Stimulated activated naive B cell treated with anti-CD40 and anti-IgM and Interleukin-4, amounts not matched to agents 10 μg/mL and 1 μg/mL and 100 μg/mL, for 72 hours (primary cell): ENCODE results near the gene MFNG.
A peak's percentile ranks its signal among the peaks of the same experiment; 100 is the strongest.

Experiments used
- ATAC-seq, 2 donors: fragments of 150-1000 bp; cut with Tn5 transposase; replicated peaks; 2 replicates each; pipeline ENCODE4 v1.10.0; 2021; ENCODE audit warnings: moderate library complexity in 1 of 2
- DNase-seq: peaks from one replicate; pipeline ENCODE4 v3.0.0; 2021
- H3K27ac Mint-ChIP-seq: one replicate; pipeline ENCODE4 v1.8.0; 2022; ENCODE audit warnings: mild to moderate bottlenecking, mixed read lengths
- H3K27me3 Mint-ChIP-seq, 2 donors: one replicate each; pipeline ENCODE4 v1.8.0; 2022; ENCODE audit warnings: mixed read lengths in 2 of 2
- H3K36me3 Mint-ChIP-seq, 2 donors: one replicate each; pipeline ENCODE4 v1.8.0; 2022; ENCODE audit warnings: mixed read lengths in 2 of 2, mild to moderate bottlenecking in 1 of 2
- H3K4me1 Mint-ChIP-seq, 2 donors: one replicate each; pipeline ENCODE4 v1.8.0; 2022; ENCODE audit warnings: mixed read lengths in 2 of 2, mild to moderate bottlenecking in 1 of 2
- H3K4me3 Mint-ChIP-seq, 2 donors: one replicate each; pipeline ENCODE4 v1.8.0; 2022; ENCODE audit warnings: mild to moderate bottlenecking in 2 of 2, mixed read lengths in 2 of 2, moderate library complexity in 1 of 2
- H3K9me3 Mint-ChIP-seq, 2 donors: one replicate each; pipeline ENCODE4 v1.8.0; 2022; ENCODE audit warnings: mixed read lengths in 2 of 2, mild to moderate bottlenecking in 1 of 2

MFNG gene

DNA sequence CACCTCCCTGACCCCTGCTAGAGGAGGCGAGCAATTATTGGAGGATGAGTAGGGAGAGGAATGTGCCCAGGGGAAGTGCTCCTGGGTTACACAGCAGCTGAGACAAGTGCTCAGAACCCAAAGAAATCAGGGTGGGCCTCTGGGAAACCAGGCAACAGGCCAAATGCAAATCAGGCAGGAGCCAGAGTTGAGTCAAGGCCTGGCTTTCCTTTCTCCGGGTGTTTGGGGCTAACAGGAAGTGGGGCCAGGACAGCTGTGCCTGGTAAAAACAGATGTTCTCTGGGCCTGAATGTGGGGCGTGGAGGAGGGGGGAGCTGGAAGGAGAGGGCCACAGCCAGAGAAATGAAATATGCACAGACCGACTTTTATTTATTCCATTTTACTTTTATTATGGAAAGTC, 22.0 kb downstream of the MFNG start:
- ATAC-seq (no peak), DNase-seq (no peak)
- Mint-ChIP-seq H3K9me3 (no peaks in the 10 kb centered on the region), H3K4me3 (no peak overlapping the region), H3K4me1 (peaks cover 10 to 18% of the 10 kb centered on the region in 2 donors), H3K27me3 (no peaks in the 10 kb centered on the region), H3K27ac (no peak overlapping the region), H3K36me3 (peaks cover 28 to 45% of the 10 kb centered on the region in 2 donors)

DNA sequence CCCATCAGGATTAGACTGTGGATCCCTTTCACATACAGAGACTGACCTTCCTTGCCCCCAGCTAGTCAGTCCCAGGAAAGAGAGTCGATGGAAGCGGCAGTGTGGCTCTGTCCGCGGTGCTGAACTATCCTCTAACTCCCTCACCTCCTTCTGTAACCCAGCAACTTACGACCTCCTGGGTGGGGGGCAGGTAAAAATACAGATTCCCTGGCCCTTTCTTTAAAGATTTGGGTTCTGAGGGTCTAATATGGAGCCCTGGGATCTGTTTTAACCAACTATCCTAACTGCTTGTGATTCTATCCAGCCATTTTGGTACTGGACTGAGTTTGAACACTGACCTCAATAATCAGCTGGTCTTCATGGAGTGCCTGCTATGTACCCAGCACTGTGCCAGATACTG, 23.2 kb downstream of the MFNG start:
- no peaks in the 10 kb centered on the region for H3K27me3 Mint-ChIP-seq
- H3K4me3 Mint-ChIP-seq = no peak overlapping the region
- ATAC-seq (no peak), DNase-seq (no peak)
- no peak overlapping the region for H3K27ac Mint-ChIP-seq
- no peaks in the 10 kb centered on the region for H3K9me3 Mint-ChIP-seq
- peaks cover 26 to 38% of the 10 kb centered on the region in 2 donors for H3K36me3 Mint-ChIP-seq
- H3K4me1 Mint-ChIP-seq = peaks cover 7 to 15% of the 10 kb centered on the region in 2 donors

DNA sequence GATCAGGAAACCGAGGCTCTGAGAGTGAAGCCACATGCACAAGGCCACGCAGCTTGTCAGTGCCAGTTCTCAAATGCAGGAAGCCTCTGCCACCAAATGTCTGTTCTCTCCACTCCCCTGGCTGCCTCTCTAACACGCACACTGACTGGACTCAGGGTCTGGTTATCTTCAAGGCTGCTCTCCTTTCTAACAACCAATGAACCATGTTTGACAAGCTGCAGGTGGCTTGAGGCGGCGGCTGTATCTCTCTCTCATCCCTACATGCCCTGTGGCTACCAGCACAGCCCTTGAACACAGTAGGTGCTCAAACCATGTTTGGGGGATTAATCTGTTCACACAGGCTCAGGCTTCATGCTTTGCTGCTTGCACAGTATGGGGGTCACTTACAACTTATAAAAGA, 23.7 kb downstream of the MFNG start:
- Mint-ChIP-seq H3K27ac (no peak overlapping the region), H3K4me3 (no peak overlapping the region), H3K27me3 (no peaks in the 10 kb centered on the region), H3K36me3 (peaks cover 25 to 34% of the 10 kb centered on the region in 2 donors), H3K4me1 (peaks cover 8 to 15% of the 10 kb centered on the region in 2 donors), H3K9me3 (no peaks in the 10 kb centered on the region)
- no peak for DNase-seq
- ATAC-seq = no peak

DNA sequence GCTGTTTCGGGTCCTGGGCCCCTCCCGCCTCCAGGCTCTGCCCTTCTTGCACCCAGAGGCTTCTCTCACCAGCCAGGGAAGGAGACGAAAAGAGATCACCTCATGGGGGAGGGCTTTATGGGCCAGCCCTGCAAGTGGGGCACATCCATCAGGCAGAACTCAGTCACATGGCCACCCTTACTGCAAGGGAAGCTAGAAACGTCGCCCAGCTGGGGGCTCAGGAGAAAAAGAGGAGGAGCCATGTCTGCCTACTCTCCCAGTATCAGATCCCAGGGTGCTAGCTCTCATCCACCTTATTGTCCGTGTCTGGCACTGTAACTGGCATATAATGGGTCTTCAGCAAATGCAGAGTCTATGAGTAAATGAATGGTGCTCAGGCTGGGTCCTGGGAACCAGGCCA, 24.2 kb downstream of the MFNG start:
- no peak for ATAC-seq
- no peak overlapping the region for H3K4me3 Mint-ChIP-seq
- H3K27me3 Mint-ChIP-seq = no peaks in the 10 kb centered on the region
- peaks cover 21 to 30% of the 10 kb centered on the region in 2 donors for H3K36me3 Mint-ChIP-seq
- peaks cover 12 to 19% of the 10 kb centered on the region in 2 donors for H3K4me1 Mint-ChIP-seq
- H3K27ac Mint-ChIP-seq = no peak overlapping the region
- DNase-seq = no peak
- no peaks in the 10 kb centered on the region for H3K9me3 Mint-ChIP-seq

DNA sequence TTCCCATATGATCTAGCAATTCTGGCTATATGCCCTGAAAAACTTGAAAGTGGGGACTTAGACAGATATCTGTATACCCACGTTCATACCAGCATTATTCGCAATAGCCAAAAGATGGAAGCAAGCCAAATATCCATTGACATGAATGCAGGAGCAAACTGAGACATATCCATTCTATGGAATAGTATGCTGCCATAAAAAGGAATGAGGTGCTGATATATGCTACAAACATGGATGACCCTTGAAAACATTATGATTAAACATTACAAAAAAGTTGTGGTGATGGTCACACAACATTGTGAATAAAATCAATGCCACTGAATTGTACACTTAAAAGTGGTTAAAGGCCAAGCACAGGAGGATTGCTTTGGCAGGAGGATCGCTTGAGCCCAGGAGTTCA, 25.5 kb downstream of the MFNG start:
- H3K4me3 Mint-ChIP-seq = no peak overlapping the region
- H3K27ac Mint-ChIP-seq = no peak overlapping the region
- H3K4me1 Mint-ChIP-seq = peaks cover 10 to 19% of the 10 kb centered on the region in 2 donors
- ATAC-seq (no peak), DNase-seq (no peak)
- H3K36me3 Mint-ChIP-seq = peaks cover 20 to 27% of the 10 kb centered on the region in 2 donors
- no peaks in the 10 kb centered on the region for H3K9me3 Mint-ChIP-seq
- H3K27me3 Mint-ChIP-seq = no peaks in the 10 kb centered on the region

DNA sequence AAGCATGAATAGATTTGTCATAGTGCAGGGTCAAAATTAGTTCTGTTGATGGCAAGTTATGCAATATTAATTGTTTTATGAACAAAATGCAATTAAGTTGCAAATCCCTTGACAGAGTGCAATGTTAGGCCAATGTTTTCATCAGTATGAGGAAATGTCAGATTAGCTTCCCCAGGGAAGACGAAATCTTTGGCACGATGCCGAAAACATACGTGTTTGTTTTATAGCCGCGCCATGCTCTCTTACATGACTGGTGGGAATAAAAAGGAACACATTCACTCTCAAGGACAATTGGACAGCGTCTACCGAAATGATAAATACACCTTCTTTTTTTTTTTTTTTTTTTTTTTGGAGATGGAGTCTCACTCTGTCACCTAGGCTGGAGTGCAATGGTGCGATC, 27.0 kb downstream of the MFNG start:
- Mint-ChIP-seq H3K27ac (no peak overlapping the region), H3K4me3 (no peak overlapping the region), H3K4me1 (peaks cover 7 to 14% of the 10 kb centered on the region in 2 donors), H3K36me3 (peaks cover 15 to 19% of the 10 kb centered on the region in 2 donors), H3K27me3 (no peaks in the 10 kb centered on the region), H3K9me3 (no peaks in the 10 kb centered on the region)
- DNase-seq (no peak), ATAC-seq (no peak)

DNA sequence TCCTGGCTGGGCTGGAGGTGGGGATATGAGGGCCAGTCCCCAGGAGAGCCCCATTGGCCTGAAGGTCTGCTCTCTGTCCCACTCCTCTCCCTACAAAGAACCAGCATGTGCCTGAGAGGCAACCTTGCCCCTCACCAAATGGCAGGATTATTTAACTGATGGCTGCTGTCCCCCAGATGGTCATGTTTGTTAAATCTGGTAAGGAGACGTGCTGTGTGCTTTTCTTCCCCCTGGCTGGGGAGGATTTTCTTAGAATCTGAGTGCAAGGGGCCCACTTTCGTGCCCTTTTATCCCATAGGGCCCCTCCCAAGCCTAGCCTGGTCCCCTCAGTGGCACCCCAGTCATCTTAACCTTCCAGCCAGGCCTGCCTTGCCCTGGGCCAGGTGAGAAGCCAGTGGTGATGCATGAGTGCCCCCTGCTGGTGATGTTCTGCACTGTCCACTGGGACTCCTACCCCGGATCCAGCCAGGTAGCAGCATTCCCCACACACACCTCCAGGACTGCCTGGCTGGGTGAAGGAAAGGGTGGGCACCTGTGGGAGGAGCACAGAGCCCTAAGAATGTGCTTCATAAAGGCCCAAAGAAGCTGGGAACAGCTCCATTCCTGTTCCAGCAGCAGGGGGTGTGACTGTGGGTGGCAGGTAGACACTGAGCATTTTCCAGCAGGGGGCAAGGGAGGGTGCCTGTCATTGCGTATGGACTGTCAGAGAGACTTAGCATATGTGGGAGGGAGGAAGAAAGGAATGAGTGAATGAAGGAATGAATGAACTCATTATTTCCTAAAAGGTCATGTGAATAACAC, 28.9 kb downstream of the MFNG start:
- H3K4me3 Mint-ChIP-seq = no peak overlapping the region
- no peaks in the 10 kb centered on the region for H3K9me3 Mint-ChIP-seq
- no peak overlapping the region for H3K27ac Mint-ChIP-seq
- H3K27me3 Mint-ChIP-seq = no peaks in the 10 kb centered on the region
- H3K36me3 Mint-ChIP-seq = peaks cover 13 to 22% of the 10 kb centered on the region in 2 donors
- H3K4me1 Mint-ChIP-seq = peaks cover 5 to 11% of the 10 kb centered on the region in 2 donors
- DNase-seq = peak; percentile 63
- ATAC-seq = peak; percentile 98 to 99

DNA sequence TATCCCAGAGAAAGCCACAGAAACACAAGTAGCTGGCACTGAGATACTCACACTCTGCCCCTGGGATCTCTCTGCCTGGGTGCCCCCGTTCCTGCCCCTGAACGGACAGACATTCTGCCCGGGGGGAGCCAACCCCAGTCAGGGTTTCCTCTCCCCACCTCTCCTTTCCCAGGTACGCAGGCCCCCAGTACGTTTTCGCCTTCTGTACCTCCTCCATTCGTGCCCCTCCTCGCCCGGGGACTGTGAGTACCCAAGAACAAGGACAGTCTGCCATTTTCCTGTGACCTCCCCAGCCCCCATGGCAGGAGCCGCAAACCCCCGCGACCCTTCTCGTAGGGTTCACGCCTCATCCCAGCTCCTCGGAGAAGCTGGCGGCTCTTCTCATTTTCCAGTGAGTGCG, 29.8 kb downstream of the MFNG start:
- Mint-ChIP-seq H3K27me3 (no peaks in the 10 kb centered on the region), H3K36me3 (peaks cover 9 to 18% of the 10 kb centered on the region in 2 donors), H3K9me3 (no peaks in the 10 kb centered on the region), H3K27ac (no peak overlapping the region), H3K4me3 (no peak overlapping the region), H3K4me1 (peaks cover 5 to 6% of the 10 kb centered on the region in 2 donors)
- no peak for ATAC-seq
- DNase-seq = no peak

DNA sequence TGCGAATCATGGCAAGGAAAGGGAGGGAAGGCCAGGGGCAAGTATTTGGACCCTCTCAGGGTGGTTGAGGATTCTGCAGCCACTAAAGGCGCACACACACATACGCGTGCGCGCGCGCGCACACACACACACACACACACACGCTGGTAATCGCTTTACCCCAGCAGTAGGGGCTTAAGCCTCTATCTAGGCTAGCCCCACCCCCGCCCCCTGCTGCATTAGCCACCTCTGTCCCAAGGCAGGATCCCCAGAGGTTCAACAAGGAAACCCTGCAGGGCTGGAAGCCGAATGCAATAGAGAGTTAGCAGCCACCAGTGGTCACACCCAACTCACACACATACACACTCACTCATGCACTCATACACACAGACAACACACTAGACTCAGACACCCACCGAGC, 30.3 kb downstream of the MFNG start:
- Mint-ChIP-seq H3K9me3 (no peaks in the 10 kb centered on the region), H3K27me3 (no peaks in the 10 kb centered on the region), H3K4me1 (peaks cover 5 to 6% of the 10 kb centered on the region in 2 donors), H3K4me3 (no peak overlapping the region), H3K36me3 (peaks cover 9 to 18% of the 10 kb centered on the region in 2 donors), H3K27ac (no peak overlapping the region)
- DNase-seq (no peak), ATAC-seq (no peak)

DNA sequence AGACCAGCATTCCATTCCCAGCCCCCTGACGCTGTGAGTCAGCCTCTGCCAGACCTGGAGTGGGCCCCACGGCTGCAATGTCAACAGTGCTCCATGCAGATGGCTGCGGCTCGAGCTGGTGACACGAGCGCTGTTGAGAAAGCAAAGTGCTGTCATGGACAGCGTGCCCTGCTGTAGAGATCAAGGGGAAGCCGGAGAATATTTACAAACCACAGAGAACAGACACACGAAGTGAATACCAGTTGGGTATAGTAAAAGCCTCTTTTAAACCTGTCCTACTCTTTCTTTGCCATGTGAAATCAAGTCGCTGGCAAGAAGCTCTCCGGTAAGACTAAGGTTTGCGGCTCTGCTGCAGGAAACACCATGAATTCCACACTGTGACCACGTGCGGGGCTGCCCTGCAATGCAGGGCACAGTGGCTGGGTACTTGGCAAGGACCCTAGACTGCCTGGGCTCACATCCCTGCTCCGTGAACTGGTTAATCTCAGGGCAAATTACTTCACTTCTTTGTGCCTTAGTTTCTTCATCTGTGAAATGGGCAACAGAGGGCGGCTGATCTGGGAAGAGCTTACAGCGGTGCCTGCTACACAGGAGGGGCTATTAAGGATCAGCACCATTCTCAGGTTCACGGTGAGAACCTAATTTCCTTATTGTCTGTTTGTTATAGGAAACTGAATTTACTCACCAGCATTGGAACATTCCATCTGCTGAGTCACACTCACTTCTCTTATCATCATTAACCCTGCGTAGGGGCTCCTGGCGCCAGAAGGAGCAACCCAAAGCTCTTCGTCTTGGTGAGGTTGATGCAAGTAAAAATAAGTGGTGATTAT, 31.1 kb downstream of the MFNG start:
- Mint-ChIP-seq H3K36me3 (peaks cover 9 to 12% of the 10 kb centered on the region in 2 donors), H3K27me3 (no peaks in the 10 kb centered on the region), H3K27ac (no peak overlapping the region), H3K9me3 (no peaks in the 10 kb centered on the region), H3K4me3 (no peak overlapping the region), H3K4me1 (peaks cover 5 to 6% of the 10 kb centered on the region in 2 donors)
- DNase-seq = no peak
- no peak for ATAC-seq

DNA sequence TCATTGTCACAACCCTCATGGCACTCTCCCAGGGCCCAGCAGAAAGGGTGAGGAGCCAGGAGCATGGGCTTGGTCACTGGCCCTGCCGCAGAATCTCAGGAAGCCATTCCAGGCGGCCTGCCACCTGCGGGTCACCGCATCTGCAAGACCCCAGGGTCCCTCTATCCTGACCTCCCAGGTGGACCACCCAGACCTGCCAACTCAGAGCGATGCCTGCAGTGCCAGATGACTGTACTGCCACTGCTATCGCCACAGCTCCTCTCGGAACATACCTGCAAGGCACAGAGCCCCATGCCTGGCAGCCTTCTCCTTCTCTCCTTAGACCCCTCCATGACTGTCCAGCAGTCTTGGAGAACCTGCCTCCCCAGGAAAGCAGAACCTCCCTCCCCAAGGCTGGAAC, 32.5 kb downstream of the MFNG start:
- Mint-ChIP-seq H3K4me3 (no peak overlapping the region), H3K36me3 (peaks cover 3 to 6% of the 10 kb centered on the region in 2 donors), H3K27me3 (no peaks in the 10 kb centered on the region), H3K27ac (peak overlapping the region; percentile 22), H3K9me3 (no peaks in the 10 kb centered on the region), H3K4me1 (peaks cover 5 to 6% of the 10 kb centered on the region in 2 donors)
- DNase-seq = no peak
- no peak for ATAC-seq

DNA sequence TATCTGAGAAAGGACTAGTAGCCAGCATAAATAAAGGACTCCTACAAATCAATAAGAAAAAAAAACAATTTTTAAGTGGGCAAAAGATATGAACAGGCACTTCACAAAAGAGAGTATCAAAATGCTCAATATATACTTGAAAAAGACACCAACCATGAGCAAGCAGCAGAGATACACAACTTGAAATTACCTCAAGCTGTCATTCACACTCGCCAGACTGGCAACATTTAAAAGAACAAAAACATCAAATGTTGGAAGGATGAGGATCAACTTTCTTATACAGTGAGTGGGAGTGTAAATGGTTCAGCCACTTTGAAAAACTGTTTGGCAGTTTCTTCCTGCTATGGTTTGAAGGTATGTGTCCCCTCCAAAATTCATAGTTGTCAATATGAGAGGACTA, 35.0 kb downstream of the MFNG start:
- peaks cover 5 to 11% of the 10 kb centered on the region in 2 donors for H3K27me3 Mint-ChIP-seq
- no peak for DNase-seq
- H3K36me3 Mint-ChIP-seq = peaks cover 0 to 6% of the 10 kb centered on the region in 2 donors
- no peak overlapping the region for H3K27ac Mint-ChIP-seq
- no peaks in the 10 kb centered on the region for H3K9me3 Mint-ChIP-seq
- no peak overlapping the region for H3K4me3 Mint-ChIP-seq
- no peak for ATAC-seq
- H3K4me1 Mint-ChIP-seq = peaks cover 0 to 2% of the 10 kb centered on the region in 2 donors

DNA sequence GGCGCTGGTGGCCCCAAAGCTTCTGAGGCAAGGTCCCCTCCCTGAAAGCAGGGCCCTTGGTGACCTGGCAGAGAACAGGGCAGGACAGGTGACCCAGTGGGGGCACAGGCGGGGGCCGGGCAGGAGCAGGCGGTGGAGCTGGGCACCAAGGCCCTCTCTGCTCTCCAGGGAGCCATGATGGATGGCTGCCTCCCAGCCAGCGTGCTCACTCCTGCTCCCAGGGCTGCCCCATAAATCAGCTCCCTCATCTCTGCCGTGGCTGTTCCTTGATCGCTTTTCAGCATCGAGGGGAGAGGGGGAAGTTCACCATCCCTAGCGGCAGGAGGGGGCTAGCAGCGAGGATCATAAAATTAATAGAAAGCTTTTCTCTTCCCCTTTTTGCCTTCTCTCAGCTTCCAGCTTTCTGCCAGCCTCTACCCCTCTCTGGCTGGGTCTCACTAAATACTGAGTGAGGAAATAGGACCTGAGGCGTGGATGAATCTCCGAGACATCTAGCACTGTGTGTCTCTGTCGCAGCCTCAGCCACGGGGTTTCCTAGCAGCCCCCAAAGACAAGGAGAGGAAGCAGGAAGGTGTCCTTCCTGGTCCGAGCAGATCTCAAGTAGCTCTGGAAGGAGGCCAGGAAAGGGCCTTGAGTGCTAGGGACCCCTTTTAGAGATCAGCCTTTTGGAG, 36.7 kb downstream of the MFNG start:
- Mint-ChIP-seq H3K27me3 (peaks cover 5 to 11% of the 10 kb centered on the region in 2 donors), H3K4me3 (no peak overlapping the region)

DNA sequence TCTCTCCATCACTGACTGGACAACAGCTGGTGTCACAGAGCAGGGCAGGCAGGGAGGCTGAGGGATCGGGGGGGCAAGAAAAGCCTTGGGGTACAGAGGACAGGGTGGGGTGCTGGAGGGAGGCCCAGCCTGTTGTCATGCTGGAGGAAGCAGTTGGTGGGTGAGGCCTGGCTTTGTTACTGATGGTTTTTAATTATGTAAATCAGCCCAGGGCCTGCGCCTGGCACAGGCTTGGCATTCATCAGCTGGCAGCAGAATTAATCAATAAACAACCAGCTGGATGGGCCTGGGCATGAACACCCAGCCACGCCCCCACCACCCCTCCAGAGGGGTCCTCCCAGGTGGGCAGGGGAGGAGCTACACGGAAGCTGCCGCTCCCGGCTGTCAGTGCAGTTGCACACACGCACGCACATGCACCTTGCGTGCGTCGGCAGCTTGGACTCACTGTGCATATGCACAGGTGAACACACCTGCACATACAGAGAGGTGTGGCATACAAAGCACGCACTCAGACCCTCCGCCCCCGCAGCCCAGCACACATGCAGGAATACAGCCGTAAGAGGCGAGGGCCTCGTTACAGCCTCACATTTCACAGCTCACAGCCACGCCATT, 37.6 kb downstream of the MFNG start:
- ATAC-seq = no peak
- H3K4me3 Mint-ChIP-seq = no peak overlapping the region
- peaks cover 0 to 2% of the 10 kb centered on the region in 2 donors for H3K4me1 Mint-ChIP-seq
- H3K9me3 Mint-ChIP-seq = no peaks in the 10 kb centered on the region
- no peak overlapping the region for H3K27ac Mint-ChIP-seq
- H3K36me3 Mint-ChIP-seq = peaks cover 0 to 4% of the 10 kb centered on the region in 2 donors
- no peak for DNase-seq
- peaks cover 5 to 11% of the 10 kb centered on the region in 2 donors for H3K27me3 Mint-ChIP-seq

More for the DNA sequence above, 36.7 kb downstream of the MFNG start:
- no peak for ATAC-seq
- Mint-ChIP-seq H3K36me3 (peaks cover 0 to 6% of the 10 kb centered on the region in 2 donors), H3K9me3 (no peaks in the 10 kb centered on the region), H3K27ac (no peak overlapping the region), H3K4me1 (peaks cover 0 to 2% of the 10 kb centered on the region in 2 donors)
- DNase-seq = no peak
